HL-60/S4 treated with phorbol 12-myristate 13-acetate at 8.2 ng/mL for 4 days and 3 days (cell line): ENCODE data around the gene LMX1A.

Source experiments
- in situ Hi-C: fragments of 300-500 bp; cut with MboI; formaldehyde crosslinking; loops from 2 replicates; pipeline ENCODE4 v1.15.0; 2022; ENCODE audit warnings: low sequenced_read_pairs

Gene LMX1A

DNA sequence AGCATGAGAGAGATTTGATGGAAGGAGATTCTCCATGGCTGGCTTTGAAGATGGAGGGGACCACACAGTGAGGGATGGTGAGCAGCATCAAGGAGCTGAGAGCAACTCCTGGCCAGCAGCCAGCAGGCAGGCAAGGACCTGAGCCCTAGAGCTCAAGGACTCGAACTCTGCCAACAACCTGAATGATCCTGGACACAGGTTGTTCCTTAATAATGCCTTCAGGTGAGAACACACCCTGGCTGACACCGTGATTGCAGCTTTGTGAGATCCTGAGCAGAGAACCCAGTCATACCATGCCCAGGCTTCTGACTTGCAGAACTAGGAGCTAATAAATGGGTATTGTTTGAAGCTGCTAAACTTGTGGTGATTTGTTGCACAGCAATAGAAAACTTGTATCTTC, 183.1 kb downstream of the LMX1A start:
- in situ Hi-C loops: no loop called here

GRCh38 chr1:165172666-165173065, 183.8 kb downstream of the LMX1A start:
- in situ Hi-C loops: no loop called here

GRCh38 chr1:165169729-165170128, 186.8 kb downstream of the LMX1A start:
- in situ Hi-C loops: no loop called here

- in situ Hi-C loops: no loop called here
These were observed 187.5 kb downstream of the LMX1A start for GRCh38 chr1:165169028-165169427.

GRCh38 chr1:165168467-165168866, 188.0 kb downstream of the LMX1A start:
- in situ Hi-C loops: no loop called here

DNA sequence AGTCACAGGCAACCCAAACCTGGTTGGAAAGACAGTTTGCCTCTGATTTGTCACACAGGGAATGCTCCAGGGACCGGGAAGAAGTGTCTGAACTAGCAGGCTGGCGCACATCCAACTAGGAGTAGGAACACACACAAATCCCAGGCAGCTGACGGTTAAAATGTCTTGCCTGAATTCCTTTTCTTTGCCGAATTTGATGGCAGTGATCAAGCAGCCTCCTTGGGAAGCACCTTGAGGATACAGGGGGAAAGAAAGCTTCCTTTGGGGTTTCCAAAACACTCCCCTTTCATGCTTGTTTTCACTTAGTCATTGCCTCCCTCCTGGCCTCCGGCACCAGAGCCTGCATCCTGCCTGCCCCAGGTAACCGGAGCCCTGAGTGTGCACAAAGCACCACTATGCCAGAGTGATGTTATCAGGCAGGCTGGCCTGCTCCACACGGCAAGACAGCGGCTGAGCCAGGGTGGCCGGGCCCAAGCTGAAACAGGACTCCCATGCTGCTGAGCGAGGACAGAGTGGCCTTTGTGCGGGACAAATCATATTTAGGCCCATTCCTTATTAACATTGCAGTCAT, 193.8 kb downstream of the LMX1A start:
- in situ Hi-C loops: no loop called here

- in situ Hi-C loops: no loop called here
These were observed 195.4 kb downstream of the LMX1A start for GRCh38 chr1:165161130-165161529.

DNA sequence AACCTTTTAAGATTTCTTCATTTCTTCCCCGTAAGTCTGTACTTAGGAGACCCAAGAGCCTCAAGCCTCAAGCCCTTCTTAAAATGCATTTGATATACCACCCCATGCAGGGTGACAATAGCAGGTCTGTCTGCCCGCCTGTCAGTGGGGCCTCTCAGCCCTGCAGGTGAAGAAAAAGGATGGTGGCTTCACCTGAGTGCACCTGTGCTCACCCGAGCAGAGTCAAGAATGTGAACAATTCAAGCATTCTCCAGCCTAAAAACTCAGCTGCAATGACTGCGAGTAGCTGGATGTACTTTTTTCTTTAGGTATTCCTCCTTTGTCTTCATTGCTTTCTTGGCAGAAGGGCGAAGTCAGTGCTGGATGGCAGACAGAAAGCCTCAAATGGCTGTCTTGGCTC, 203.3 kb downstream of the LMX1A start:
- in situ Hi-C loops: no loop called here

- in situ Hi-C loops: no loop called here
These were observed 203.8 kb downstream of the LMX1A start for GRCh38 chr1:165152727-165153126.

DNA sequence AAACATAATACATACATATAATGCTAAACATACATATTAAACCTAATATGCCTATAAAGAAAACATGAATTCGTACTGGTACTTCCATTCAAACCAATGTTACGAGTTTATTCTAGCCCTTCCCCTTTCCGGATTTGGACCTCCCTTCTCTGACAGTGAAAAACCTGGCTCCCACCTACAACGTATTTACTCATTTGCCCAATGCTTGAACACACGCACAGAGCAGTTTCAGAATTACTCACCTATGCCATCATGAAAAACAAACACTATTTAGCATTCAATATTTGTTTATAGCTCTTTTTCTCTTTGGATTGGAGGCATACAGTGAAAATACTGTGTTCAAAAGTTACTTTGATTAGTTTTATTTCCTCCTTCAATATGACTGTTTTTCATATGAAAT, 204.4 kb downstream of the LMX1A start:
- in situ Hi-C loops: no loop called here
